OCI-LY7 (cell line): ENCODE data around the gene LDLRAD2. TPM values are rescaled to one million over a fixed set of nuclear protein-coding genes. Genes with fewer than 3 reads are reported as not detected.

Experiments used
- BruUV-seq: library from RNA; stranded (reverse); fragments of 400-500 nt; replicated peaks from 2 replicates; lab custom pipeline; 2021; lab: Mats Ljungman, UMichigan
- CTCF ChIA-PET: fragments of 300-600 bp; sonication (Branson Sonifier 250); formaldehyde crosslinking; loops from one replicate; lab custom pipeline; 2022; ENCODE audit warnings: antibody characterized with exemption; ENCODE audit not compliant: unreplicated experiment; lab: Charles Lee
- POLR2A ChIA-PET: fragments of 300-600 bp; sonication (Branson Sonifier 250); formaldehyde crosslinking; loops from one replicate; lab custom pipeline; 2022; ENCODE audit warnings: antibody characterized with exemption; lab: Charles Lee
- DNase-seq: peaks from one replicate; pipeline ENCODE4 v3.0.0-alpha.2; 2015; ENCODE audit warnings: low spot score
- H2AFZ ChIP-seq: fragments of 200-600 bp; sonication (generic), shearing (Covaris generic); 2 replicates; pipeline ENCODE4 v1.6.1; 2014; ENCODE audit warnings: mild to moderate bottlenecking, antibody characterized with exemption, low read length, moderate library complexity
- H3K27ac ChIP-seq: fragments of 200-600 bp; sonication (generic); 2 replicates; pipeline ENCODE4 v1.5.1; 2014; ENCODE audit warnings: mixed run types, low read depth, mild to moderate bottlenecking, moderate library complexity, low read length, inconsistent platforms; ENCODE audit not compliant: poor library complexity, severe bottlenecking
- H3K36me3 ChIP-seq: fragments of 200-600 bp; sonication (generic); 2 replicates; pipeline ENCODE4 v1.6.1; 2014; ENCODE audit warnings: mild to moderate bottlenecking, antibody characterized with exemption, low read length, moderate library complexity, mixed read lengths; ENCODE audit not compliant: insufficient read depth
- H3K4me1 ChIP-seq: fragments of 200-600 bp; sonication (generic); 2 replicates; pipeline ENCODE4 v1.5.1; 2014; ENCODE audit warnings: mild to moderate bottlenecking, low read length; ENCODE audit not compliant: insufficient read depth, poor library complexity, severe bottlenecking
- H3K4me2 ChIP-seq: fragments of 200-600 bp; sonication (generic); 2 replicates; pipeline ENCODE4 v1.6.1; 2014; ENCODE audit warnings: mild to moderate bottlenecking, low read length
- H3K4me3 ChIP-seq: fragments of 200-600 bp; sonication (generic); 2 replicates; pipeline ENCODE4 v1.5.1; 2014; ENCODE audit warnings: mild to moderate bottlenecking, low read depth, low read length; ENCODE audit not compliant: poor library complexity, severe bottlenecking
- H3K79me2 ChIP-seq: fragments of 200-600 bp; sonication (generic); 2 replicates; pipeline ENCODE4 v1.6.1; 2016; ENCODE audit warnings: low read depth, mild to moderate bottlenecking, low read length, moderate library complexity, mixed read lengths; ENCODE audit not compliant: insufficient read depth
- H3K9me2 ChIP-seq: fragments of 200-600 bp; sonication (generic); 2 replicates; pipeline ENCODE4 v1.6.1; 2016; ENCODE audit warnings: mild to moderate bottlenecking, low read length, mixed read lengths; ENCODE audit not compliant: insufficient read depth
- H3K9me3 ChIP-seq: fragments of 200-600 bp; sonication (generic); 2 replicates; pipeline ENCODE4 v1.6.1; 2014; ENCODE audit warnings: mild to moderate bottlenecking, mixed run types, low read length, mixed read lengths
- H4K20me1 ChIP-seq: fragments of 200-600 bp; sonication (generic); 2 replicates; pipeline ENCODE4 v1.6.1; 2014; ENCODE audit warnings: mild to moderate bottlenecking, antibody characterized with exemption, low read length, moderate library complexity, mixed read lengths; ENCODE audit not compliant: insufficient read depth
- EZH2phosphoT487 ChIP-seq: fragments of 200-600 bp; sonication (generic); IDR thresholded peaks from 2 replicates; pipeline ENCODE4 v1.6.1; 2018; ENCODE audit warnings: low read depth, borderline replicate concordance, mild to moderate bottlenecking, mixed run types, antibody characterized with exemption, low read length, moderate library complexity, mixed read lengths
- intact Hi-C: fragments of 100-400 bp; cut with micrococcal nuclease; formaldehyde crosslinking; loops from one replicate; pipeline ENCODE4 v1.10.0; 2022; ENCODE audit not compliant: unreplicated experiment
- total RNA-seq, 2 experiments: library from RNA; depleted of rRNA in 1 of 2; stranded (reverse); fragments of >200 nt in 1 of 2; shearing (Covaris generic) in 1 of 2; gene quantifications; 2 replicates each; pipeline ENCODE4 v1.2.3, GENCODE V29; 2014 to 2022
- TF ChIP-seq, protein P1 (sequence below): fragments of 200-600 bp; sonication (generic); conservative IDR thresholded peaks from 2 replicates; pipeline ENCODE4 v1.5.1; 2014; ENCODE audit warnings: mild to moderate bottlenecking, antibody characterized with exemption, low read length, moderate library complexity, mixed read lengths

LDLRAD2 gene
- total RNA-seq, 2 experiments from 2014 or later, result not detected

DNA sequence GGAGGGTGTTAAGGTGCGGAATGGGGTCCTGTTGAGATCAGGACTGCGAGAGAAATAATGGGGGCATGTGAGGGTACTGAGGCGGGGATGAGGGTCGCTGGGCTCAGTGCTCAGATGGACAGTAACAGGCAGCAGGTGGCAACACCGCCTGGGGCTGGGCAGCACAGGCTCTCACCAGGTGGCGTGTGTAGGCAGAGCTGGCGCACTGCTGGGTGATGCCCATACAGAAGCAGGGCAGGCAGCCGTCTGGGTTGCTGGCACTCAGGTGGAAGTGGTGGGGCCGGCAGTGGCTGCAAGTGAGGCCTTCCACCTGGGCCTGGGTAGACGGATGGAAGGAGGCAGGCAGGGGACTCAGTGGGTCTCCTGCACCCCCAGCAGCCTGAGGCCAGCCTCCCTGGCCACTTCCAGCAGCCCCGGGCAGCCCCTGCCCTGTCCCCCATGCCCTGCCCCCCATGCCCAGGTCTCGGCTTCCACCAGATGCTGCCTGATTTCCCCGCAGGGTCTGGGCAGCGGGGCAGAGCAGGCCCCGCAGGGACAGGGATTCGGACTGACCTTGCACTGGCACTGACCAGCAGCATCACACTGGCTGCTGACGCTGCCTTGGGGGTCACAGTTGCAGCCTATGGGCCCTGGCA is 60.5 kb downstream of the LDLRAD2 start:
- Histone ChIP-seq H4K20me1 (no peaks in the 10 kb centered on the region), H2AFZ (no peak overlapping the region), H3K9me3 (no peaks in the 10 kb centered on the region), H3K4me2 (no peak overlapping the region), H3K4me3 (no peak overlapping the region), H3K79me2 (no peaks in the 10 kb centered on the region), H3K27ac (no peak overlapping the region), H3K36me3 (no peaks in the 10 kb centered on the region), H3K9me2 (no peaks in the 10 kb centered on the region), H3K4me1 (peaks cover 11% of the 10 kb centered on the region)
- TF ChIP-seq, protein P1, sequence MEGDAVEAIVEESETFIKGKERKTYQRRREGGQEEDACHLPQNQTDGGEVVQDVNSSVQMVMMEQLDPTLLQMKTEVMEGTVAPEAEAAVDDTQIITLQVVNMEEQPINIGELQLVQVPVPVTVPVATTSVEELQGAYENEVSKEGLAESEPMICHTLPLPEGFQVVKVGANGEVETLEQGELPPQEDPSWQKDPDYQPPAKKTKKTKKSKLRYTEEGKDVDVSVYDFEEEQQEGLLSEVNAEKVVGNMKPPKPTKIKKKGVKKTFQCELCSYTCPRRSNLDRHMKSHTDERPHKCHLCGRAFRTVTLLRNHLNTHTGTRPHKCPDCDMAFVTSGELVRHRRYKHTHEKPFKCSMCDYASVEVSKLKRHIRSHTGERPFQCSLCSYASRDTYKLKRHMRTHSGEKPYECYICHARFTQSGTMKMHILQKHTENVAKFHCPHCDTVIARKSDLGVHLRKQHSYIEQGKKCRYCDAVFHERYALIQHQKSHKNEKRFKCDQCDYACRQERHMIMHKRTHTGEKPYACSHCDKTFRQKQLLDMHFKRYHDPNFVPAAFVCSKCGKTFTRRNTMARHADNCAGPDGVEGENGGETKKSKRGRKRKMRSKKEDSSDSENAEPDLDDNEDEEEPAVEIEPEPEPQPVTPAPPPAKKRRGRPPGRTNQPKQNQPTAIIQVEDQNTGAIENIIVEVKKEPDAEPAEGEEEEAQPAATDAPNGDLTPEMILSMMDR, result no peak
- no peak for TF ChIP-seq EZH2phosphoT487
- BruUV-seq, result no TSS peak
- intact Hi-C loops, result no loop called here
- ChIA-PET POLR2A (no interaction called here), CTCF (no interaction called here)
- DNase-seq, result no peak

DNA sequence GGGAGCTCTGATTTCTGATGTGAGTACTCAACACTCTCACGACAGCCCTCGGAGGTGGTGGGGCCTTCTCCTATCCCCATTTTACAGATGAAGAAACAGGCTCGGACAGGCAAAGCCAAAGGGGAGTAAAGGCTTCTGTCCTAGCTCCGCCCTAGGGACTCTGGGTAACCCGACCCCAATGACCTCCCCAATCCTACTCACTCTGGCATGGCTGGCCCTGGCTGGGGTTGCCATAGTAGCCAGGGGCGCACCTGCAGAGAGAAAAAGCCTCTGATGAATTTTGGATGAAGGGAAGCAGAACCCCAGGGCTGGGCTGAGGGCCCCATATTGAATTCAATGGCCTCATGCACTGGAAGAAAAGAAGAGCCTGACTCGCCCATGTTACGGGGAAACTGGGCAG is 61.1 kb downstream of the LDLRAD2 start:
- Histone ChIP-seq H3K9me3 (no peaks in the 10 kb centered on the region), H3K4me2 (no peak overlapping the region), H4K20me1 (no peaks in the 10 kb centered on the region), H3K4me1 (peaks cover 8% of the 10 kb centered on the region), H3K36me3 (no peaks in the 10 kb centered on the region), H3K4me3 (no peak overlapping the region), H3K9me2 (no peaks in the 10 kb centered on the region), H3K79me2 (no peaks in the 10 kb centered on the region), H2AFZ (no peak overlapping the region), H3K27ac (no peak overlapping the region)
- no peak for TF ChIP-seq EZH2phosphoT487
- TF ChIP-seq, protein P1, result no peak
- no TSS peak for BruUV-seq
- intact Hi-C loops, result no loop called here
- POLR2A ChIA-PET, result no interaction called here
- CTCF ChIA-PET, result no interaction called here
- DNase-seq, result no peak

DNA sequence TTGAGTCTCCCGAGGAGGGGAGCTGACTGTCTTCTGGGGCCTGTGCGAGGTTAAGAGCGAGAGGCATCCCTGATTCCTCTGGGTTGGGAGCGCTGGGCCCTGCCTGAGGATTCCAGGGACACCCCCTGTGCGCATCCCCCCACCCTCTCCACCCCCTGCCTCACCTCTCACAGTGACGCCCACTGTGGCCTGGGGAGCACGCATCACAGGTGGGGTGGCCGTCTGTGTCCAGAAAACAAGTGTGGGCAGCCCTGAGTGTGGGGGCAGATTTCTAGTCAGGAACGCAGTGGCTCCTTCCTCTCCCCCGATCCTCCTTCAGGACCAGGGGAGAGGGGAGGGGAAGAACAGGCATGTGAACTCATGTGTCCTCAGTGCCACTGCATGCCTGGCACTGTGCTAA is 61.7 kb downstream of the LDLRAD2 start:
- Histone ChIP-seq H3K79me2 (no peaks in the 10 kb centered on the region), H3K9me3 (no peaks in the 10 kb centered on the region), H3K27ac (no peak overlapping the region), H3K36me3 (no peaks in the 10 kb centered on the region), H3K4me1 (peaks cover 8% of the 10 kb centered on the region), H3K4me3 (no peak overlapping the region), H3K4me2 (no peak overlapping the region), H4K20me1 (no peaks in the 10 kb centered on the region), H3K9me2 (no peaks in the 10 kb centered on the region), H2AFZ (no peak overlapping the region)
- ChIA-PET POLR2A (no interaction called here), CTCF (no interaction called here)
- DNase-seq, result no peak
- BruUV-seq, result no TSS peak
- intact Hi-C loops, result no loop called here
- TF ChIP-seq, protein P1, result no peak
- TF ChIP-seq EZH2phosphoT487, result no peak
